Fibroblast of villous mesenchyme (primary cell): ENCODE measurements around the gene RAD50. TPM values are rescaled to one million over a fixed set of nuclear protein-coding genes. Genes with fewer than 3 reads are reported as not detected.

Experiments used
- DNase-seq: peaks from one replicate; pipeline ENCODE4 v3.0.0-alpha.2; 2010; ENCODE audit warnings: low read depth
- H3K4me3 ChIP-seq: 2 replicates; pipeline ENCODE4 v1.5.1; 2011; ENCODE audit warnings: low read depth, mild to moderate bottlenecking, low read length
- total RNA-seq: library from RNA; depleted of rRNA; stranded (reverse); fragments of >200 nt; gene quantifications from 2 replicates; pipeline ENCODE4 v1.2.3, GENCODE V29; 2012
- TF ChIP-seq, protein P1 (sequence below): IDR thresholded peaks from 2 replicates; pipeline ENCODE4 v1.5.1; 2012; ENCODE audit warnings: low read depth, mild to moderate bottlenecking, low read length; ENCODE audit not compliant: insufficient read depth

The RAD50 gene
- total RNA-seq, 1 donor: 46.6 TPM

DNA sequence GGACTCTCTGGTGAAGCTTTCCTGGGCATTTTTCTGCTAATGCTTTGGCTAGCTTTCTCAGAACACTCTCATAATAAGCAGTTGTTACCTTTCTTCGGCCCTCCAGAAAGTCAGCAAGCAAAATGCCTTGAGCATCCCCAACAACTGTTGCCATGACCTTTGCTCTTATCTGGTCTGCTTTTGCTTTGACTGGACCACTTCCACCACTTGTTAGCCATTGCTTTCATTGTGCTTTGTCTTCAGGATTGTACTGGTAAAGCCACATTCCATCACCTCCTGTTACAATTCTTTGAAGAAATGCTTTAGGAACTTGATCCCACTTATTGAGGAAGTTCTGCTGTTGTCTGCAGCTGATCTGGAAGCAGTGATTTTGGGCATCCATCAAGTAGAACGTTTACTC, 35.7 kb downstream of the RAD50 start:
- TF ChIP-seq, protein P1, sequence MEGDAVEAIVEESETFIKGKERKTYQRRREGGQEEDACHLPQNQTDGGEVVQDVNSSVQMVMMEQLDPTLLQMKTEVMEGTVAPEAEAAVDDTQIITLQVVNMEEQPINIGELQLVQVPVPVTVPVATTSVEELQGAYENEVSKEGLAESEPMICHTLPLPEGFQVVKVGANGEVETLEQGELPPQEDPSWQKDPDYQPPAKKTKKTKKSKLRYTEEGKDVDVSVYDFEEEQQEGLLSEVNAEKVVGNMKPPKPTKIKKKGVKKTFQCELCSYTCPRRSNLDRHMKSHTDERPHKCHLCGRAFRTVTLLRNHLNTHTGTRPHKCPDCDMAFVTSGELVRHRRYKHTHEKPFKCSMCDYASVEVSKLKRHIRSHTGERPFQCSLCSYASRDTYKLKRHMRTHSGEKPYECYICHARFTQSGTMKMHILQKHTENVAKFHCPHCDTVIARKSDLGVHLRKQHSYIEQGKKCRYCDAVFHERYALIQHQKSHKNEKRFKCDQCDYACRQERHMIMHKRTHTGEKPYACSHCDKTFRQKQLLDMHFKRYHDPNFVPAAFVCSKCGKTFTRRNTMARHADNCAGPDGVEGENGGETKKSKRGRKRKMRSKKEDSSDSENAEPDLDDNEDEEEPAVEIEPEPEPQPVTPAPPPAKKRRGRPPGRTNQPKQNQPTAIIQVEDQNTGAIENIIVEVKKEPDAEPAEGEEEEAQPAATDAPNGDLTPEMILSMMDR: no peak
- DNase-seq: no peak
- H3K4me3 ChIP-seq: no peak overlapping the region

DNA sequence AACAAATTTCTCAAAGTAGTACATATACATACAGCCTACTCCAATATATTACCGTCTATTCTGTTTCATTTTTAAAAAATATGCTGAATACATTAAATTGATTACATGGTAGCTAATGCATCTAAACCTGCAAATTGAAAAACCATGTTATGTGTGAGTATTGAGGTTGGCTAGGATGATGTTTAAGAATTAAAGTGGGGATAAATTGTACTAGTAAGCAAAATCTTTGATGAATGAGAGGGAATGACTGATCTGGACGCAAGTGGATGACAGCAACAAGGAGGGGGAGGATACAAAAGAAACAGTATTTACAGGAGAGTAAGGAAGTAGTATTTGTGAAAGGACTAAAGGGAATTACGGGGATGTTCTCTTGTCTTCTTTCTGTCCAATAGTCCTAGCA, 37.4 kb downstream of the RAD50 start:
- TF ChIP-seq, protein P1: no peak
- DNase-seq: no peak
- no peak overlapping the region for H3K4me3 ChIP-seq

DNA sequence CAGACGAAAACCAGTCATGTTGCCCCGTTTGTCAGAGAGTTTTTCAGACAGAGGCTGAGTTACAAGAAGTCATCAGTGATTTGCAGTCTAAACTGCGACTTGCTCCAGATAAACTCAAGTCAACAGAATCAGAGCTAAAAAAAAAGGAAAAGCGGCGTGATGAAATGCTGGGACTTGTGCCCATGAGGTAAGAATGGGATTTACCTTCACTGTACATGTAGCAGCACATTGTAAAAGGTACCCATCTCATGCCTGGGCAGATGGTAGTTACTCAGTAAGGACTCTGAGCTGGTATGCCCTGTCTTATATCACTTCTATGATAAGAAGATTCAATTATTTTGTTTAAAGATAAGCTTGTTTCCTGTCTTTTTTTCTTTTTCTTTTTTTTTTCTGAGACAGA, 38.8 kb downstream of the RAD50 start:
- no peak overlapping the region for H3K4me3 ChIP-seq
- TF ChIP-seq, protein P1: no peak
- no peak for DNase-seq

DNA sequence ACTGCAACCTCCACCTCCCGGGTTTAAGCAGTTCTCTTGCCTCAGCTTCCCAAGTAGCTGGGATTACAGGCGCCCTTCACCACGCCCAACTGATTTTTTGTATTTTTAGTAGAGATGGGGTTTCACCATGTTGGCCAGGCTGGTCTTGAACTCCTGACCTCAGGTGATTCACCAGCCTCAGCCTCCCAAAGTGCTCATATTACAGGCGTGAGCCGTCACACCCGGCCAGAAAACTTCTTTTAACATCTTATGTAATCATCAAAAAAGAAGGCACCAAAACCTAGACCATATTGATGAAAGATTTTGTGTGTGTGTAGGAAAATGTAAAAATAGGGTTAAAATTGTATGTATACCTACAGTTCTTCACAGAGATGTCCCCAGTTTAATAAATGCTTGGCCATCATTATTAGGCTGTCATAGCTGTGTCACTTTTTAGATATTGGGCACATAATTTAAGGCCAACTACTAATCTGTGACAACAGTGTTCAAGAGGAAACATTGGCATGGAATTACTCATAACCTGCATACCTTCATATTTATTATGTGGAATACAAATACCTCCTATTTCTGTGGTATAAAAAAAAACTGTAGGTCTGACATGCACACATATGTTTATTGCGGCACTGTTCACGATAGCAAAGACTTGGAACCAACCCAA, 44.4 kb downstream of the RAD50 start:
- DNase-seq: no peak
- TF ChIP-seq, protein P1: no peak
- H3K4me3 ChIP-seq: no peak overlapping the region

DNA sequence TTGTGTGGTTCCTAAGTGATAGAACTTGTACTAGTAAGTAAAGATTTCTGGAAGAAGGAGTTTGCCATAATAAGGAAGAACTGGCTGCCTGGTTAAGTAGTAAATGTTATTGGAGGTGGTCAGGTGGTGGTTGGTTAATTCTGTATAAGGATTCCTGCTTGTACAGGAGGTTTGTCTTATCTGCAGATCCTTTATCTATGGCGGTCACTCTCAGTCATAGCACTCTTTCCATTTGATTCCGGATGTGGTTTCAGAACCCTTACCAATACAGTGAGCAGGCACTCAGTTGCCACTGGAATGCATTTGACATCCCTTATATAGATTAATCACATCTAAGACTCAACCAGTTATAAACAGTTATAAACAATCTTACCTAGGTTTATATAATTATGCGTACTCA, 50.3 kb downstream of the RAD50 start:
- TF ChIP-seq, protein P1: no peak
- DNase-seq: no peak
- no peak overlapping the region for H3K4me3 ChIP-seq

DNA sequence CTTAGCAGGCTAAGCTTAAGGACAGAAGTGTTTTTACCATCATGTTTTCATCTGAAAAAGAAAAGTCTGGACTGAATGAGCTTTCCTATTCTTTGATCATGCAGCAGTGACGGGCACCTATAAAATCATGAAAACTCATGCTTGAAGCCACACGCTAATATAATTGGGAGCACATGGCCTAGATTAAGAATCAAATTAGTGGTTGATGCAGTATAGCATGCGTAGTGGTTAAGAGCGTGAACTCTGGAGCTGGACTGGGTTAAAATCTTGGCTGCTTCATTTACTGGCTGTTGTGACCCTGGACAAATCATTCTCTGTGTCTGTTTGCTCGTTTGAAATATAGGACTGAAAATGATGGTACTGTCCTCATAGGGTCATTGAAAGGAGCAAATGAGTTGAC, 51.3 kb downstream of the RAD50 start:
- no peak for DNase-seq
- TF ChIP-seq, protein P1: no peak
- H3K4me3 ChIP-seq: no peak overlapping the region

DNA sequence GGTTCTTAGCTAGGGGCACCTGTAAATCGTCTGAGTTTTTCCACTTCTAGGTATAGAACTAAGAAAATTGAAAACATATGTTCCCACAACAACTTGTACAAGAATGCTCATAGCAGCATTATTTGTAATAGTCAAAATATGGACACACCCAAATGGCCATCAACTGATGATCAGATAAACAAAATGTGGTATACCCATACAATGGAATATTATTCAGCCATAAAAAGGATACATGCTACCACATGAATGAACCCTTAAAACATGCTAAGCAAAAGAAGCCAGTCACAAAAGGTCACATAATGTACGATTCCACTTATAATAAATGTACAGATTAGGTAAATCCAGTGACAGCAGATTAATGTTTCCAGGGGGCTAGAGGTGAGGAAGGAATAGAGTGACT, 55.2 kb downstream of the RAD50 start:
- no peak for DNase-seq
- H3K4me3 ChIP-seq: no peak overlapping the region
- TF ChIP-seq, protein P1: no peak
